Caki2 (cell line): Measurements from ENCODE around the gene PHC3. TPM values are rescaled to one million over a fixed set of nuclear protein-coding genes. Genes with fewer than 3 reads are reported as not detected.
"Not testable (repeated sequence)": the region's sequence is repeated elsewhere in the genome, so short reads cannot be mapped to it uniquely, and the experiment has no call there.

Source experiments
- DNase-seq: peaks from one replicate; pipeline ENCODE4 v3.0.0-alpha.2; 2015; ENCODE audit warnings: low read depth
- in situ Hi-C: cut with HindIII; loops from 2 replicates; pipeline ENCODE4 v1.10.0; 2016; ENCODE audit warnings: low sequenced_read_pairs, low pct_unique_long_range_greater_than_20kb, mixed read lengths
- total RNA-seq: library from RNA; depleted of rRNA; stranded (reverse); fragments of >200 nt; shearing (Covaris generic); gene quantifications from 2 replicates; pipeline ENCODE4 v1.2.3, GENCODE V29; 2014; ENCODE audit warnings: low replicate concordance

Gene PHC3
- total RNA-seq, 1 experiment from 2014 or later = 11.1 TPM

DNA sequence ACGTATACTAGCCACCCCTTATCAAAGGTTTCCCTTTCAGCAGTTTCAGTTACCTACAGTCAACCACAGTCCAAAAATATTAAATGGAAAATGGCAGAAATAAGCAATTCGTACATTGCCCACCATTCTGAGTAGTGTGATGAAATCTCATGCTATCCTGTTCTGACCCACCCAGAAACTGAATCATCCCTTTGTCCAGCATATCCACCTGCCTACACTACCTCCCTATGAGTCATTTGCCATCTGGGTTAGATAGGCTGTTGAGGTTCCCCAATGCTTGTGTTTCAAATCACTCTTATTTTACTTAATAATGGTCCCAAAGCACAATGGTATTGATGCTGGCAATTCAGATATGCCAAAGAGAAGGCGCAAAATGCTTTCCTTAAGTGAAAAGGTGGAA lies 15.3 kb upstream of the PHC3 start:
- no peak for DNase-seq
- in situ Hi-C loops = no loop called here

DNA sequence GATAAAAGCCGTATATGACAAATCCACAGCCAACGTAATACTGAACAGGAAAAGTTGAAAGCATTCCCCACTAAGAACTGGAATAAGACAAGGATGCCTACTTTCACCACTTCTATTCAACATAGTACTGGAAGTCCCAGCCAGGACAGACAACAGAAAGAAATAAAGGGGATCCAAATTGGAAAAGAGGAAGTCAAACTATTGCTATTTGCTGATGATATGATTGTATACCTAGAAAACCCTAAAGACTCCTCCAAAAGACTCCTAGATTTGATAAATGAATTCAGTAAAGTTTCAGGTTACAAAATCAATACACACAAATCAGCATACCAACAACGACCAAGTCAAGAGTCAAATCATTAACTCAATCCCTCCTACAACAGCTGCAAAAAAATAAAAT lies 14.2 kb upstream of the PHC3 start:
- in situ Hi-C loops, DNase-seq: not testable (repeated sequence)

DNA sequence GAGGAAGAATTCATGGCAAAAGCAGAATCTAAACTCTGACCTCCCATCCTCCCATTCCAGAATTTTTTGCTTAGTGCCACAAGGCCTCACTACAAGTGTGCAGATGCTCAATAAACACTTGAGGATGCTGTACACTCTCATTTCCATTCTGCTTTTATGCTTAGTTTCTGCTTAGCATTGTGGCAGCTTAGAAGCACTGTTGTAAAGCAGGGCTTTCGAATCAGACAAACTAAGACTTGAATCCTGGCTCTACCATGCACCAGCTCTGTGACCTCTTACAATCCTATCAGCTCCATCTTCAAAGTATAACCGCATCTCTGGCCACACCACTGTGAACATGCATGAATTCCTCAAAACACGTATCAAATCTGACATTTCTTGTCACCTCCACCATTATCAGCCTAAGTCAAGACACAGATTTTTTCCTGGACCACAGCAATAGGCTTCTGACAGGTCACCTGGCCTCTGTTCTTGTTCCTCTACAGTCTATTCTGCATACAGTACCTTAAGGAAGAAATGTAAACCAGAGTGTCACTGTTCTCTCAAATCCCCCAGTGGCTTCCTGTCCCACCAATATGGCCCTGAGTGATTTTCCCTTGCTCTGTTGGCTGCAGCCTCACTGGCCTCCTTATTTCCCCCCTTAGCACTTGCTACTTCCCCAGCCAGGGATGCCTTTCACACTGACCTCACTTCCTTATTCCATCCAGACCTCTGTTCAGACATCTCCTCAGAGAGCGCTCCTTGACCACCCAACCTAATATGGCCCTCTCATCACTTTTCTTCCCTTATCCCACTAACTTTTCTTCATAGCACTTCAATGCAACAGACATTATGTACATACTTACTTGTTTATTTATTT lies 8.1 kb upstream of the PHC3 start:
- DNase-seq = no peak
- in situ Hi-C loops = no loop called here

DNA sequence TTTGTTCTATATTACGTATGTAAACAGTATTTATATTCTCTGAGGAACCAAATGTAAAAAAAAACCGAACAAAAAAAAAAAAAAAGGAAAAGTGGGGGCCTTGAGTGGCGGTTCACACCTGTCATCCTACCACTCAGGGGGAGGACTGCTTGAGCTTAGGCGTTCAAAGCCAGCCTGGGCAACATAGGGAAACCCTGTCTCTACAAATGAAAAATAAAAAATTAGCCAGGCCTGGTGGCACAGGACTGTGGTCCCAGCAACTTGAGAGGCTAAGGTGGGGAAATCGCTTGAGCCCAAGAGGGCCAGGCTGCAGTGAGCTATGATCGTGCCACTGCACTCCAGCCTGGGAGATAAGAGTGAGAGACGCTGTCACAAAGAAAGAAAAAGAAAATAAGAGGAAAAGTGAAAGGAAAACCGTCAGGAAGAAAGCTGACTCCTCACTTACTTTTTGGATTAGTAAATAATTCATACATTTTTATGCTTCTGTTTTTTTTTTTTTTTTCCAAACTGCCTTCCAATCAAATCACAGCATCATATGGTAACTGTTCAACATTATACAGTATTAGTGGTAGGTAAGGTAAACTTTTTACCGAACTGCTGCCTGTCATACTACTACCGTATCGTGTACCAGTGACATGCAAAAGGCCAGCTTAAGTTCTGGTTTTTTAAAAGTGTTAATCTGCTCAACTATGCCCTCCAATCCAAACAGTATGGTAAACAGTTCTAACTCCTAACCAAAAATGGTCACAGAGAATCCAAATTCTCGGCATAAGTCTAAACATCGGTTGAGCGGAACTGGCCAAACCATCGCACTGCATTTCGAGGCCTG lies 1.2 kb downstream of the PHC3 start:
- DNase-seq = peak; percentile 48
- in situ Hi-C loops = no loop called here

DNA sequence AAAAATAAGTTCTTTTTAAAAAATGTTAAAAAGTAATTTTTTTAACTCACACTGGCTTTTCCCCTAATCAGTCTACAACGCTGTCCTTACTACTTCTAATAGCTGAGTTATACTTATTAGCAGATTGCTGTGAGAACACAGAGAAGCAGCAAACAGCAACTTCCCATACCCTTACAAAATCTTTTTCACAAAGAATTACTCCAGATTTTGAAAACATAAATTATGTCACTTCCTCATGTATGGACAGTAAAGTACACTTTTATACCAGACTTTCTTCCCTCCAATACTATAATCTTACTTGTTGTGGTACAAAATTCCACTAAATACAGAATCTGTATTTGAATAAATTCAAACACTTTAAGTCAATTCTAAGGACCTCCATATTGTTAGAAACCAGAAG lies 2.1 kb downstream of the PHC3 start:
- in situ Hi-C loops = no loop called here

DNA sequence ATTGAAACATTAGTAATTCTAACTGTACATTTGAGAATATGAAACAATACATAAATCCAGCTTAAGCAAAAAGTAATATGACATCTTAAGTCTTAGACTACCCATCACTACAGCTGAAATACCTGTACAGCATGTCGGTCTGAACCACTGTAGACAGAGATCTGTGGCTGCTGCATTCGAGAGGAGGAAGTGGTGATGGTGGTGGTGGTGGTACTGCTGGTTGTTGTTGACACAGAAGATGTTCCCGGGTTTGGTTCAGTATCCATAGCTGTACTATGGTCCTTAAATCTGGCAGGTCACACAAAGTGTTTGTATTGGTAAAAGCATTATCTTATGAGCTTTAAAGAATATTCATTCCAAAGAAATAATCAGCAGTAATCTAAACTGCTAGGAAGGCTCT lies 2.9 kb downstream of the PHC3 start:
- in situ Hi-C loops = no loop called here
- no peak for DNase-seq

More for the DNA sequence above, 2.1 kb downstream of the PHC3 start:
- DNase-seq = no peak

DNA sequence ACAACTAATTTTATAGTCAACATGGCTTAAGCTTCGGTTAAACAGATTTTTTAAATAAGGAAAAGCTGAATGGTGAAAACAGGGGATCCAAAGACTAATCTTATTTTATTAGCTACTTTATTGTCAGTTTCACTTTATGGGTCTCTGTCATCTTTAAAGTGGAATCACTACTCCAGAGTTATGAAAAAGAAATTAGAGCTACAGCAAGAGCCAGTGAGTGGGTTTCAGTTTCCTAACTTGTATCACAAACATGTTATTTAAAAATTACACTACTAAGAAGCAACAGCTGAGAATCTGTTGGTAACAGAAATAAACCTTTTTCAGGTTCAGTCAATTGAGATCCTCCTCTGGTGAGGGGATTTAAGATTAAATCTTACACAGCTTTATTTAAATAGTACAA lies 10.0 kb downstream of the PHC3 start:
- in situ Hi-C loops = no loop called here
- no peak for DNase-seq

DNA sequence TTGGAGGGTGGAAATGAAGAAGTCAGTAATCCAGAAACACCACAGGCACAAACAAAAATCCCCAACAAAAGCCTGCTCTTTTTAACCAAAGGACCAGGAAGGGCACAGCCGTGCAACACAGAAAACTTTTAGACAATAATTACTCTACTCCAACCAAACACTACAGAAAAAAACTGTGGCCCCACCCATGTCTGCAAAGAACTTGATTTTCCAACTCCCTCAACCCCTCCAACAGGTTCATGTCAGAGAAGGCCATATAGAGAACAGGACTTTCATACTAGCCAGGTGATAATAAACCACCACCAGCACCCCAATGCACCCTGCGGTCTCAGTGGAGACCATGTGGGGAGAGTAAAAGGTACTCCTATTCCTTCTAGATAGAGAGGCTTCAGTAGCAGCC lies 16.8 kb downstream of the PHC3 start:
- no peak for DNase-seq
- in situ Hi-C loops = no loop called here

DNA sequence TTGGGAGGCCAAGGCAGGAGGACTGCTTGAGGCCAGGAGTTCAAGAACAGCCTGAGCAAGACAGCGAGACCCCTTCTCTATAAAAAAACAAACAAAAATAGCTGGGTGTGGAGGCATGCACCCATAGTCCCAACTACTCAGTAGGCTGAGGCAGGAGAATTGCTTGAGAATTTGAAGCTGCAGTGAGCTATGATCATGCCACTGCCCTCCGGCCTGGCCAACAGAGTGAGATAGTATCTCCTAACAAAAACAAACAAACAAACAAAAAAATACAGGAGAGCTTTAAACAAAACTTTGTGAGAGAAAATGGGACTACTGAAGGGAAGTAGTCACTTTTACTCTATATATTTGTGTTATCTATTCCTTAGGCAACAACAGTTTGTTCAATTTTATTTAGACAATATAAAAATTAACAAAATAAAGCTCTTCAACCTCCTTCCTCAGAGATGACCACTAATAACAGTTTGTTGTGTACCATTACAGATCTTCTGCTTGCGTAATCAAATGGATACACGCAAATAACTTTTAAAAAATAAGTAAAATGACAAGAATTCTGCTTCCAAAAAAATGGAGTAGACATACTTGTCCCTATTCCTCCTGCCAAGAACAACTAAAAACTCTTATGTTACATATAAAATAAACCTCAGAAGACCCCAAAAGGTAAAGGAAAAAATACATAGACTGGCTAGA lies 17.4 kb downstream of the PHC3 start:
- in situ Hi-C loops = no loop called here

DNA sequence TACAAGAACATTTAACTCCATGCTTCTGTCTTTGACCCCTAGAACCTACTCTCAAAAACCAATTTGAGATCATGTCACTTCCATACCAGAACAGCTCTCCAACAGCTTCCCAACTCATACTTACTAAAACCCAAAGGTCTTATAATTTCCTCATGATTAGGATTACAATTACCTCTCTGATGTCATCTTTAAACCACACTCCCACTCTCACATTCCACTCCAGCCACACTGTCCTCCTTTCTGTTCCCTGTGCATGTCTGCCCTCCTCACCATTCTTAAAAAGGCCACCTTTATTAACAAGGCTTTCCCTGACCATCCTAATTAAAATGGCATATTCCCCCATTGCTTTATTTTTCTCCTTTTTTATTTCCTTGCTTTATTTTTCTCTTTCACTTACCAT lies 18.9 kb downstream of the PHC3 start:
- no peak for DNase-seq
- in situ Hi-C loops = no loop called here

More for the DNA sequence above, 17.4 kb downstream of the PHC3 start:
- no peak for DNase-seq

DNA sequence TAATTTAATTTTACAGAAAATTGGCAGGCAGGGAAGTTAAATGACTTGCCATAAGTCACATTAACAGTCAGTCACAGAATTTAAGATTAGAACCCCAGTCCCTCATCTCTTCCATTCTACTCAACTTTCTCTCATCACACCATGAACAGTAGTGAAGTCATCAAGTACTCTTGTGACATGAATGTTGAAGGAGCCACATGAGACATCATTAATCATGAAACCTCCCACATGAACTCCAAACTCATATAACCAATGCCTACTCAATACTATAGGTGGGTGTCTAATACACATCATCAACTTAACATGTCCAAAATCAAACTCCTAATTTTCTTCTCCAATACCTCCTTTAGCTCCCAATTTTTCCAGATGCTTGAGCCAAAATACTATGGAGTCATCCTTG lies 19.5 kb downstream of the PHC3 start:
- in situ Hi-C loops = no loop called here

DNA sequence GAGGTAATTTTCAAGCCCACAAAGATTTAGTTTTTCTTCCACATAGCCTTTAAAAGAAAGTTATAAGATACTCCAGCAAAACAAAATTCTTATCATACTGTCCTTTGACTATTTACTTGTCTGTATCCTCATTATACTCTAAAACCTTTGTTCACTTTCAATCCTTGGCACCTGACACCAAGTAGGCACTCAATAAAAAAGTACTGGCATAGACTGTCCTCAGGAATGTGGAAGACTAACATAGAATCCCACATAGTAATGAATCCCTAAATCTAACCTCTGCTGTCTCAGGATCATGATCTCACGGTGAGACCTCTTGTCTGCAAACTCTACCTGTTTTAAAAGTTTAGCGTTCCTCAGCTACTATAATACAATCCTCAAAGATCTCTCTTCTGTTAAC lies 21.6 kb downstream of the PHC3 start:
- no peak for DNase-seq
- in situ Hi-C loops = no loop called here

More for the DNA sequence above, 19.5 kb downstream of the PHC3 start:
- no peak for DNase-seq

DNA sequence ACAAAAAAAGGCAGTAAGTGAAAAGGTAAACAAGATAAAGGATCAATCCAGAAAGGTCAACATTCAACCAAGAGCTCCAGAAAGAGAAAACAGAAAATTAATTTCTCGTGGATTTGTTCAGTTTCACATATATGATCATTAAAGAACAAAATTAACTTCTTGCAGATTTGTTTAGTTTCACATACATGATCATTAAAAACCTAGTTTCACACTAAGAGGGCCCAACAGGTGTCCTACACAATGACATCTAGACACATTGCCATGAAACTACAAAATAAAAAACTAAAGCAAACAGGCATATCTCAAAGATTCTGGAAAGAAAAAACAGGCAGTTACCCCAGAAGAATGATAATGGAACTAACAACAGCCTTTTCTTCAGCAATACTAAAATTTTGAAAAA lies 22.1 kb downstream of the PHC3 start:
- no peak for DNase-seq
- in situ Hi-C loops = no loop called here

DNA sequence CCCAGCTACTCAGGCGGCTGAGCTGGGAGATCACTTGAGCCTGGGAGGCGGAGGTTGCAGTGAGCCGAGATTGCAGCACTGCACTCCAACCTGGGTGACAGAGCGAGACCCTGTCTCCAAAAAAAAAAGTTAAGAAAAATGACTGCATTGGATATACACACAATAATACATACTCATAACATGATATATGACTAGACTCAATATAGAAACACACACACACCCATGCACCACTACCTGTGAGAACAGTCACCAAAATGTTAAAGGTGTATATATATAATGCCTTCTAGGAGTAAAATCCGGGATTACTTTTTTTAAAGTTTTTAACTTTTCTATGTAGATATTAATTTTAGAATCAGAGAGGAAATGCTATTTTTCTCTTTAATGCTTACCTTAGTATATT lies 25.9 kb downstream of the PHC3 start:
- in situ Hi-C loops = no loop called here
- DNase-seq = no peak

DNA sequence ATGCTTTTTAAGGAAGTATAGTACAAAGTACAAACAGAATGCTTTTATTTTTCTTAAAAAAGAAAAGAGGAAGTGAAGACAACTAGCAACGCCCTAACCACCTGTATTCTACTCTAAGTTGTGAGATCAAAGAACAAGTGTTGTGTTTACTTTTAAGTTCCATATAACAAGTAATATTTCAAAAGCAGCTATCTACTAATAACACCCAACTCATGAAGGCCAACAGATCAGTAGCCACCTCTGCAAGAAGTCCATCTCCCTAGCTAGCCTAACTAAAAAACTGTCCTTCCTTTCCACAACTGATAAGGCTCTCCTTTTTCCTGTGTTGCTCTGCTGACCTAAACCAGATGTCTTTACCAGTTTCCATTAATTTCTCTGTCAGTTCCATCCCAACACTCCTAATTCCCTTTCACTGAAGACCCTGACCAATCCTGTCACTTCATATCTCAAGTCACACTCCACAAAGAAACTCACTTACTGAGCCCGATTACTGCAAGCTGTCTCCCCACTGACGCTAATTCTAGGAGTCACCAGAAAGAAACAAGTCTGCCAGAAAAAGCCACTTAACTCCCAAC lies 26.9 kb downstream of the PHC3 start:
- in situ Hi-C loops = no loop called here
- no peak for DNase-seq

DNA sequence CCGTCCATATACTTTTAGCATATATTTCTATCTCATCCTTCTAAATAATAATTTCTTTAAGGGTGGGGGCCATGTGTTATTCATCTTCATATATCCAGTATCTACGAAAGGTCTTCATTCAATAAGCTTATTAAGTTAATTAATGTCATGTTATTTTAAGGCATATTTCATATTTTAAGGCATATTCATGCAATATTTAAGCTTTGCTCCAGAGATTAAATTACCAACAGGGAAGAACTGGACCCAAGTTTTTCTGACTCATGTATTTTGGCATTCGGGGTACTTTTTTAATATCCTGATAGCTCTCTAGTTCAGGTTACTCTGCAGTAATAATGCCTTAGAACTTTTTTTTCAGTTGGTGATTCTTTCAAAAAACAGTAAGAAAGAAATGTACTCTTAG lies 27.4 kb downstream of the PHC3 start:
- DNase-seq = no peak
- in situ Hi-C loops = no loop called here

DNA sequence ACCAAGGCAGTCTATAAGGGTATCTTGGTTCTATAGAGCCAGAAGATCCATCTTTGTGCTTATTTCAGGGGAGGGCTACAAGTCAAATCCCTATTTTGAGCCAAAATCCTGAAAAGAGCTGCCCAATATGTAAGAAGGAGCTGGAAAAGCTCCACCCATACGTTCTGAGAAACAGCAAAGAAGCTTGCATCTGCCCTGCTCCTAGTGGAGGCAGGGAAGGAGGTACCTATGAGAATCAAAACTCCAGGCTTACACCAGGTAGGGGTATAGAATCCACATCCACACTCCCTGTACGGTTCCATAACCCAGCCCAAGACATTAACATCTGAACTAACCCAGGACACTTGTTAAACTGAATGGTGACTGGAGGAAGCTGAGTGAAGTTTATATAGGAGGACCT lies 30.0 kb downstream of the PHC3 start:
- in situ Hi-C loops = no loop called here
- DNase-seq = no peak

DNA sequence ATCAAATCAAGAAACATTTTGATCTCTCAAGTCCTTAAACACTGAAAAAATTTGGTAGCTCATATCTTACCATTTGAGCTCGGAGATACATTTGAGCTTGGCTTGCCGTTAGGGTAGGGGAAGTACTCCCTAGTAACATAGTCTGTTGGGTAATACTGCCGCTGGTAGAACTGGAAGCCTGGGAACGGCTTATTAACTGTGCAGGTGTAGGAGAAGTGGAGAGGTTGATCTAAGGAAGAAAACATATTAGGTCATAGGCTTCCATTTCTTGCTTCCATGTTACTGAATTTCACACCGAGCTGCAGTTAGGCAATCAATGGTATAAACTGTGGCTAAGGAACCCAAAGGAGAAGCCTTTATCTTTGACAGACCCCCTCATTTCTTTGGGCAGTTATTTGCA lies 32.5 kb downstream of the PHC3 start:
- in situ Hi-C loops = no loop called here
- no peak for DNase-seq

DNA sequence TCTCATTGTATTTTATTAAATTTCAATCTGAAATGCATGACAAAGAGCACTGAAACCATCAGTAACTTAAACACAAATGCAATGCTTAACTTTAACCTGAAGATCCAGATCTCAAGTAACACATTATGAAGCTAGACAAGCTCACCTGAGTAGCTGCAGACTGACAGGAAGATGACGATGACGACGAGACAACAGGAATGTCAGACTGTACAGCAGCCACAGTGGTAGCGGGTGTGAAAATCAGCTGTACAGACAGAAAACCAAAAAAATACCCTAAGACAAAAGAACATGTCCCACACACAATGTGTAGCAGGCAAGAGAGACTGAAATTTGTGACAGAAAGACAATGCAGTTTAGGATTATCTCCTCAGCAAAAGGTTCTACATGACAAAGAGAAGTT lies 36.3 kb downstream of the PHC3 start:
- in situ Hi-C loops = no loop called here
- no peak for DNase-seq
